HG03095 (cell line): ENCODE measurements around the gene SLC25A27.

Source experiments
- ATAC-seq: cut with Tn5 transposase; IDR thresholded peaks from one replicate; pipeline ENCODE4 v1.9.1; 2021; ENCODE audit warnings: moderate library complexity; ENCODE audit not compliant: unreplicated experiment

Gene SLC25A27

DNA sequence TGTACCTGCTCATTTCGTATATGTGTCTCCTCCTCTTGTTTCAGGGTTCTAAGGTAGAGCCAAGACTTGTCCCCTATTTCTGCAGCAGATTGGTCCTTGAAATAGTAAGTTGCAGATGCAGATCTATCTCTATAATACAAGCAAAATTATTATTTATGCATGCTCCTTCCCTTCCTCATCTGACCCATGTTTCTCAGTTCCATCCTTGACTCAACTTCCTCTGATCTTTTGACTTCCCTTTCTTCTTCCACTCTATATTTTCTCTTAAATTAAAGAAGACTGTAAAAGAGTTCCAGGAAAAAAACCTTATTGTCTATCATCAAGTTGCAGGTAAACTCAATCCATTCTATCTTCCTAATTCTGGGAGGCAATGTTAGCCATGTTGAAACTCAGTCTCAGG lies 58.7 kb downstream of the SLC25A27 start:
- no peak for ATAC-seq

DNA sequence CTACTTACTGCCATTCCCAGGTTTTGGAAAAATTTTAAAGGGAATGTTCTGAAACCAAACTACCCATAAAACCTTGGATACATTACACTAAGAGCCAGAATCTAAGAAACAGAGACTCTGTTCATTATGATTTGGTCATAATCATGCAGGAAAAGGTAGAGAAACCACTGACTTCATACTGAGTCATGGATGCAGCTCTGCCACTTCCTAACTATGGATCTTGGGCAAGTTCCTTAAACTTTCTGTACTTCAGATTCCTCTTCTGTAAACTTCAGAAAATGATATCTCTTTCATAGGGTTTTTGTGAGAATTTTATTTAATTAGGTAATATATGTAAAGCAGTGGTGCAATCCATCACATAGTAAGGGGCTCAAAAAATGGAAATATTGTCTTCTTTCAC lies 62.4 kb downstream of the SLC25A27 start:
- no peak for ATAC-seq

DNA sequence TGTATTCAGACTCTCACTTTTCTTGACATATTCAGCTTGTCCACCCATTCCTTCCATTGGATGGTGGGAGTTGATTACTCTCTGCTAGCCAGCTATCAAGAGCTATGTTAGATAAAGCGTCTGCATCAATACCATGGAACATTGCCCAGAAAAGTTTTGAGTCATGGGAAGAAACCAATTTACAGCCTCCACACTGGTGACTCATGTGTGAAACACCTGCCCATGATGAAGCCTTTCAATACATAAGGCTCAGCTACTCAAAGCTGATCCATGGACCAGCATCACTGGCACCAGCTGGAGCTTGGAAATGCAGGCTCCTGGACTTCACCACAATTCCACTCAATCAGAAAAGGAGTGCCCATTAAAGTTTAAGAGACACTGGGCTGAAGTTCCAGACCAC lies 66.3 kb downstream of the SLC25A27 start:
- no peak for ATAC-seq

GRCh38 chr6:46720401-46720800 lies 67.6 kb downstream of the SLC25A27 start:
- ATAC-seq: no peak
